Measurements from ENCODE around the gene PLCH2.

- no peak for TF ChIP-seq CTCF (IDR thresholded peaks at IDR 0.05; ENCODE audit: low read length)
- TF ChIP-seq EZH2 (IDR thresholded peaks at IDR 0.05; ENCODE audit: borderline replicate concordance, low read length) = no peak
These were observed 17.7 kb downstream of the PLCH2 start for GRCh38 chr1:2493691-2494322.
